Stomach (tissue), 4 donors: Measurements from ENCODE around the gene CASKIN2.

Source experiments
- POLR2A ChIP-seq, 4 donors: fragments of 450-650 bp; IDR thresholded peaks; one replicate each; pipeline ENCODE4 v1.6.1; 2016; ENCODE audit warnings: antibody characterized with exemption in 4 of 4, control low read depth in 2 of 4, mild to moderate bottlenecking in 1 of 4, moderate library complexity in 1 of 4
- POLR2AphosphoS5 ChIP-seq, 3 donors: sonication (generic); formaldehyde crosslinking; IDR thresholded peaks; one replicate each; pipeline ENCODE4 v1.6.1; 2016; ENCODE audit warnings: antibody characterized with exemption in 3 of 3
- TF ChIP-seq, protein P1 (sequence below), 7 experiments: fragments of 450-650 bp in 4 of 7; fragments of 200-600 bp in 3 of 7; sonication (generic) in 3 of 7; IDR thresholded peaks; one replicate each; pipeline ENCODE4 v1.5.1; 2016 to 2019; ENCODE audit warnings: antibody characterized with exemption in 7 of 7, control low read depth in 2 of 7, mild to moderate bottlenecking in 1 of 7

DNA sequence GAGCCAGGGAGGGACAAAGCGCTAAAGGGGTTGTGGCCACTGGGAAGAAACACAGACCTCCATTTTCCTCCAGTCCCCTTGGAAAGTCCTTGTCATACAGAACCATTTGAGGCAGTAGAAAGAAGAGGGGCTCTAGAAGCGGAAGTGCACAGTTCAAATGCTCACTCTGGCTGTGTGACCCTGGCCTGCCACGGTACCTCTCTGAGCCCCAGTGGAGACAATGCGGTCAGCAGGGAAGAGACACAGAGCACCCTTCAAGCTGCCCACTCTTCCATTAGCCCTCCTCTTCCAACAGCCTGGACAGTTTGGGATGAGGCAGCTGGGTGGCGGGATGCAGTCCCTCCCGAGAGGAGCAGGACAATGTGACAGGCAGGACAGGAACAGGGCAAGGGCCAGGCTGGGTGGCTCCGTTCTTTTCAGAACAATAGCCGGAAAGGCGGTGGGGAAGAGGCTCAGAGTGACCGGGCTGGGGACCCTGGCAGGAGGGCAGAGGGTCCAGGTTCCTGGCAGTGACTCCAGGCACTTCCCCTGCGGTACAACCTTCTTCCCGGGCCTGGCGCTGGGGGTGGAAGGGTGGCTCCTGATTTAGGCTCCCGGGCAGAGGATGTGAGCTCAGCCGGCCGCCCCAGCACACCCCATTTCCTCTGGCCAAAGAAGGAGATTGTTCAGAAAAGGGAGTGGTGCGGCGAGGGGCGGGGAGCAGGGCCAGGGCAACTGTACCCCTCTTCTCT, 5.6 kb downstream of the CASKIN2 start:
- TF ChIP-seq, protein P1, sequence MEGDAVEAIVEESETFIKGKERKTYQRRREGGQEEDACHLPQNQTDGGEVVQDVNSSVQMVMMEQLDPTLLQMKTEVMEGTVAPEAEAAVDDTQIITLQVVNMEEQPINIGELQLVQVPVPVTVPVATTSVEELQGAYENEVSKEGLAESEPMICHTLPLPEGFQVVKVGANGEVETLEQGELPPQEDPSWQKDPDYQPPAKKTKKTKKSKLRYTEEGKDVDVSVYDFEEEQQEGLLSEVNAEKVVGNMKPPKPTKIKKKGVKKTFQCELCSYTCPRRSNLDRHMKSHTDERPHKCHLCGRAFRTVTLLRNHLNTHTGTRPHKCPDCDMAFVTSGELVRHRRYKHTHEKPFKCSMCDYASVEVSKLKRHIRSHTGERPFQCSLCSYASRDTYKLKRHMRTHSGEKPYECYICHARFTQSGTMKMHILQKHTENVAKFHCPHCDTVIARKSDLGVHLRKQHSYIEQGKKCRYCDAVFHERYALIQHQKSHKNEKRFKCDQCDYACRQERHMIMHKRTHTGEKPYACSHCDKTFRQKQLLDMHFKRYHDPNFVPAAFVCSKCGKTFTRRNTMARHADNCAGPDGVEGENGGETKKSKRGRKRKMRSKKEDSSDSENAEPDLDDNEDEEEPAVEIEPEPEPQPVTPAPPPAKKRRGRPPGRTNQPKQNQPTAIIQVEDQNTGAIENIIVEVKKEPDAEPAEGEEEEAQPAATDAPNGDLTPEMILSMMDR (IDR thresholded peaks at IDR 0.05), result no peak
- peak in 2 of 3 donors; percentile 18 to 46 for TF ChIP-seq POLR2AphosphoS5 (IDR thresholded peaks at IDR 0.05)
- TF ChIP-seq POLR2A (IDR thresholded peaks at IDR 0.05), result no peak
